GM19468 (cell line): ENCODE data around the gene FZD7.

Experiments
- ATAC-seq: cut with Tn5 transposase; IDR thresholded peaks from one replicate; pipeline ENCODE4 v1.9.1; 2021; ENCODE audit warnings: mild to moderate bottlenecking, moderate library complexity, moderate number of reproducible peaks; ENCODE audit not compliant: unreplicated experiment; ENCODE audit errors: extremely low read depth

The FZD7 gene

GRCh38 chr2:202035089-202035940, 1.7 kb downstream of the FZD7 start:
- ATAC-seq, result no peak

GRCh38 chr2:202035941-202036372, 2.3 kb downstream of the FZD7 start:
- no peak for ATAC-seq

- ATAC-seq, result no peak
Observed at GRCh38 chr2:202036601-202037037, 3.0 kb downstream of the FZD7 start.

- ATAC-seq, result no peak
Observed at GRCh38 chr2:202037086-202037485, 3.4 kb downstream of the FZD7 start.

- ATAC-seq, result no peak
Observed at GRCh38 chr2:202038471-202039277, 5.0 kb downstream of the FZD7 start.

GRCh38 chr2:202039278-202040078, 5.8 kb downstream of the FZD7 start:
- no peak for ATAC-seq

- ATAC-seq, result no peak
Observed at GRCh38 chr2:202040079-202040844, 6.6 kb downstream of the FZD7 start.

GRCh38 chr2:202042444-202042843, 8.8 kb downstream of the FZD7 start:
- no peak for ATAC-seq

GRCh38 chr2:202043475-202043874, 9.8 kb downstream of the FZD7 start:
- no peak for ATAC-seq

- no peak for ATAC-seq
Observed at GRCh38 chr2:202044777-202045176, 11.1 kb downstream of the FZD7 start.

GRCh38 chr2:202046572-202046971, 12.9 kb downstream of the FZD7 start:
- no peak for ATAC-seq

- ATAC-seq, result no peak
Observed at GRCh38 chr2:202049092-202049728, 15.6 kb downstream of the FZD7 start.

GRCh38 chr2:202049840-202050239, 16.2 kb downstream of the FZD7 start:
- ATAC-seq, result no peak

GRCh38 chr2:202050652-202051051, 17.0 kb downstream of the FZD7 start:
- ATAC-seq, result no peak

- ATAC-seq, result no peak
Observed at GRCh38 chr2:202051499-202052161, 18.0 kb downstream of the FZD7 start.

GRCh38 chr2:202052235-202052634, 18.6 kb downstream of the FZD7 start:
- ATAC-seq, result no peak

GRCh38 chr2:202054679-202055078, 21.0 kb downstream of the FZD7 start:
- ATAC-seq, result no peak

- no peak for ATAC-seq
Observed at GRCh38 chr2:202056611-202057010, 23.0 kb downstream of the FZD7 start.

- no peak for ATAC-seq
Observed at GRCh38 chr2:202060218-202060617, 26.6 kb downstream of the FZD7 start.
